Bone marrow (tissue), 2 donors: ENCODE results near the gene SLC49A3.
"Not testable (repeated sequence)": the region's sequence is repeated elsewhere in the genome, so short reads cannot be mapped to it uniquely, and the experiment has no call there.

Experiments used
- DNase-seq, 2 donors: peaks; one replicate each; lab custom pipeline; 2025; lab: John Stamatoyannopoulos, UW

SLC49A3 gene

DNA sequence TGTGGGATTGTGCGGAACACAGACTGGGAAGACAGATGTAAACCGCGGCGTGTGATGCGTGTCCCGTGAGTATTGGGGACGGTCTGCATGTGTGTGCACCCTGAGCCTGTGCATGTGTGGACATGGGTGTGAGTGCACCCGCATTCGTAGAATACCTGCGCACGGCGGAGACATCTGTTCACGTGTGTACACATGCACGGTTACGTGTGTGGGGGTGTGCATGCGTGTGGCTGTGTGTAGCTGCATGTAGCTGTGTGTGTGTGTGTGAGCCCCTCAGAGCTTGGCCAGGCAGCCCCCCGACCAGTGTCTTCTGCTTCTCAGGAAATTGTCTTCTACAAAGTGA is 34.5 kb downstream of the SLC49A3 start:
- no peak for DNase-seq

DNA sequence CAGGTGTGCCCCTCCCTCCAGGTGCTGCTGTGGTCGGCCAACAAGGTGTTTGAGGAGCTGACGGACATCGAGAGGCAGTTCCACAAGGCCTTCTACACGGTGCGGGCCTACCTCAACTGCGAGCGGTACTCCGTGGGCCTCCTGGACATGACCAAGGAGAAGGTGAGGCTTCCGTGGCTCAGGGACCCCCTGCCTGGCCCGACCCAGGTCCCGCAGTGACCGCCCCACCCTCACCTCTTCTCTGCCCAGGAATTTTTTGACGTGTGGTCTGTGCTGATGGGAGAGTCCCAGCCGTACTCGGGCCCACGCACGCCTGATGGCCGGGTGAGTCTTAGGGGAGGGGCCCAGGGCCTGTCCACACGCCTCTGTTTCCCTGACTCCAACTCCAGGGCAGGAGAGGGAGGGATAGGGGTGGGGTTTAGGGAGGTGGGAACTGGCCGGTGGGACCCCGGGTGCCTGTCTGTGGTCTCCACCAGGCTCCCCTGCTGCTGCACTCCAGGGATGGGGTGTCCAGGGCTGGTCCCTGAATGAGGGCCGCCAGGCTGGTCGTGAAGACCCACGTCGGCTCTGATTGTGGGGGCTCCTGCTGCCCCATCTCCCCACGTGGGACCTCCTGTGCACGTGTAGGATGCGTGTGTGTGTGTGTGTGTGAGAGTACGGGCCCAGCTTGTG is 35.0 kb downstream of the SLC49A3 start:
- DNase-seq = no peak

DNA sequence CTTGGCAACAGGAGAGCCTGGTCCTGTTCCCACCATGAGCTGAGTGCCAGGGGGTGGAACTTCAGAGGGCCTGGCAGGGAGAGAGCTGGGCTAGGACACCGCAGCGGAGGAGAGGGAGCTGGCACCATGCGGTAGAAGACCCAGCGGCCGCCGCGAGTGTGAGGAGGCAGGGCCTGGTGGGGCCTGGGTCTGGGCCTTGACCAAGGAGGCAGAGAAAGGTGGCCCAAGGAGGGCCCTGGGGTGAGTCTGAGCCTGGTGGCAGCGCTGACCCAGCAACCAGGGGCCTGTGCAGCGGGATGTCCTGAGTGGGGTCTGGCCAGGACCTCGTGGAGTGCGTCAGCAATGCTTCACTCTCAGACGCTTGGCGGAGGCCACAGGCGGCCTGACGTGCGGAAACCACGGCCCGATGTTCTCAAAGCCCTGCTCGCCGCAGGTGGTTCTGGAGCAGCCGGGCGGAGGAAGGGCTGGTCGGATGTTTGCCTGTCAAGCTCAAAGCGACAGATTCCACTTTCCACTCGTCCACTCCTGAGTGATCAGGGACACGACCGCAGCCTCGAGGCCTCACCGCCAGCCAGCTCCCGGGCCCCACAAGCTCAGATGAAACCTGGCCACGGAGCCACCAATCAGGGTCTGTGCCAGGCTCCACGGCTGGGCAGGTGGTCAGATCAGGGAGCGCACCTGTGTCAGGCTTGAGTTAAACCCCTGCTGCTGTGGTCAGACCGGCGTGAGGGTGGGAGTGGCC is 35.7 kb downstream of the SLC49A3 start:
- DNase-seq = no peak

DNA sequence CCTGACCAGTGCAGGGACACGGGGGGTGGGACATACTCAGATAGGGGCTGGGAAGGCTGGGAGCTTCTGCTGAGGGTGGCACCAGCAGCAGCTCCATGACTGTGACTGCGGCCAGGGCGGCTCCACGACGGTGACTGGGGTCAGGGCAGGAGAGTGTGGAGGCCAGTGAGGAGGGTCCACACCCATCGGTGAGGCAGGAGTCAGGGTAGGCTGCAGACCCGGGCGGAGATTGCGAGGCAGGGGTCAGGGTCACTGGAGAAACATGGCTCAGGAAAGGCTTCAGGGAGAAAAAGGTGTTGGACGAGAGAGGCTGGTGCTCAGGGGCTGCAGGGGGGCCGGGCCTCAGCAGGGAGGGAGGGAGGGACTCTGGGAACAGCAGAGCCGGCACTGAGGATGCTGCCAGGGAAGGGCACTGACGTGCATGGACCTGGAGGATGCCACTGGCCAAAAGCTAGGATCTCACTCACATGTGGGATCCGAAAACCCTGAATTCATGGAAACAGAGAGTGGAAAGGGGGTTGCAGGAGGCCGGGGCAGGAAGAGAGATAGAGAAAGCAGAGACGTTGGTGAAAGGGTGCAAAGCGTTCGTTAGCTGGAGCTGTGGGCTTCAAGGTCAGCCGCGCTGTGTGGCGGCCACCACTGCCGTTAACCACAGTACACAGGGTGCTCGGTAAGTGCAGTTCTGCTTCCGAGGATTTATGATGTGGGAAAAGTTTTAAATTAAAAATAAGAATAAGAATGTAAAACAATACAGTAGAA is 36.9 kb downstream of the SLC49A3 start:
- DNase-seq = no peak

DNA sequence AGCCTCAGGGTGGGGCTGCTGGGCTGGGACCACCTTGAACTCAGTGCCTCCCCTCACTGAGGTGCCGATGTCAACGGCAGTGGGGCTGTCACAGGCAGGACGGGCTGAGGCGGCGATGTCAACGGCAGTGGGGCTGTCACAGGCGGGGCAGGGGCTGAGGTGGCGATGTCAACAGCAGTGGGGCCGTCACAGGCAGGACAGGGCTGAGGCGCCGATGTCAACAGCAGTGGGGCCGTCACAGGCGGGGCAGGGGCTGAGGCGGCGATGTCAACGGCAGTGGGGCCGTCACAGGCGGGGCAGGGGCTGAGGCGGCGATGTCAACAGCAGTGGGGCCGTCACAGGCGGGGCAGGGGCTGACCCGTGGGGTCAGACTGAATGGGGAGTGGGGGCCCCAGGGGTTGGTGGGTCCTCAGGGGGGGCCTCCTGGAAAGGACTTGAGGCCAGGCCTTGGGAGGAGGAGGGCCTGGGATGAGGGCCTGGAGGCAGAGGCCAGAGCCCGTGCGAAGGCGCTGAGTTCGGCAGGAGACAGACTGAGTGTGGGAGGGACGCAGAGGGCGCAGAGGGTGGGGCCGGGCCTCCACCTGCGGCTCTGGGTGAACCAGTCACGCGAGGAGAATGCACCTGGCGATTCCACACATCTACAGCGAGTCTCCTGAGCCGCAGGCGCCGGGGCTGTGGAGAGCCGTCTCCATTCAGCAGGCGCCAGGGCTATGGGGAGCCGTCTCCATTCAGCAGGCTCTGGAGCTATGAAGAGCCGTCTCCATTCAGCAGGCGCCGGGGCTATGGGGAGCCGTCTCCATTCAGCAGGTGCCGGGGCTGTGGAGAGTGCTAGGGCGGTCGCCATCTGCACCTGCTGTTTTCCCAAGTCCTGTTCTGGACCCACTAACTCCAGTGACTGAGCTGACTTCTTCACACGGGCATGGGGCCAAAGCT is 37.7 kb downstream of the SLC49A3 start:
- no peak for DNase-seq

DNA sequence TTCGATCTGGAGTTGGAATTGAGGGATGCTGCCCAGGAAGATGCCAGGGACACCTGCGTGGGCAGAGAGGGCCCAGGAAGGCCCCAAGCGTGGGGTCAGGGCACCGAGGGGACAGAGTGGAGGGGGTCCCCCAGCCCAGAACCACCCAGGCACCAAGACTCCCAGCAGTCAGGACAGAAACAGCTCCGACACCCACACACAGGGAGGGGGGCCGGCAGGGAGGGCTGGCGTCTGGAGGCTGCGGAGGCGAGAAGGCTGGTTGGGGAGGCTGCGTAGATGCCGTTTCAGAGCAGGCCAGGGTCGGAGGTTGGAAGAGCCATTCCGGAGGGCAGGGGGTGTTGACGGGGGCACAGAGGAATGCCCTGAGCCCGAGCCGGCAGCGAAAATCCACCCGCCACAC is 38.5 kb downstream of the SLC49A3 start:
- no peak for DNase-seq

DNA sequence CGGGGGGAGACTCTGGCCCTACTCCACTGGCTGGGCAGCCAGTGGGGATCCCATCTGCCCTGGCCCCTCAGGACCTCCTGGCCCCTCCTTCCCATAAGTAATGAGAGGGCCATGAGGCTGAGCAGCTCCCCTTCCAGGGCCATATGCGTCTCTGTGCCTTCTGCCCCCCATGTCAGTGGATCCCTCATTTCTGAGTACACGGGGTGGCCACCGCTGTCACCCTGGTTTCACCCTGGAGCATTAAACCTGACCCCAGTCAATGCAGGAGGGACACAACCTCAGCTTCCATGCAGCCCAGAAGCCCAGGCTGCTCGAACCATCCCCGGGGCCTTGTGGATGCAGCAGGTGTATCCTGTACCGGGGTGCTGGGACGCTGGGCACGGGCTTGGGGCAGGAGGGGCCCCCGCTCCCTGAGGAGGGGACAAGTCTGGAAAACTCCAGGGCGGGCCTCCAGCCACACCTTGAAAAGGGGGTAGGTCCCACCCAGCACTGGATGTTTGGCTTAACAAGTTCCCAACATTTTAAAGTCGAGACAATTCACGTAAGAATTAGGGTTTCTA is 39.1 kb downstream of the SLC49A3 start:
- no peak for DNase-seq

DNA sequence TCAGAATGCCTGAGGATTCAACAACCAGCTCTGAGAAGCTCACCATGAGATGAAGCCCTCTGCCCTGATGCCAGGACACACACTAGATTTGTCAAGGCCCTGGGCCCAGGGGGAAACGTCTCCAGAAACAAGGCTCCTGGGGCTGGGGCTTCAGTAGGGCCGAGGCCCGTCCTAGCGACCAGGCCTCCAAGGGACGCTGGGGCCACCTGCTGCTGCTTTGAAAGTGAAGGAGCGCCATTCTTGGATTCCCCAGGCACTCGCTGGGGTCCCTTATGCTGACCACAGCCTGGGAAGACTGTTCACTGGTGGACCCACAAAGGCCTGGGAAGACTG is 39.7 kb downstream of the SLC49A3 start:
- no peak for DNase-seq

DNA sequence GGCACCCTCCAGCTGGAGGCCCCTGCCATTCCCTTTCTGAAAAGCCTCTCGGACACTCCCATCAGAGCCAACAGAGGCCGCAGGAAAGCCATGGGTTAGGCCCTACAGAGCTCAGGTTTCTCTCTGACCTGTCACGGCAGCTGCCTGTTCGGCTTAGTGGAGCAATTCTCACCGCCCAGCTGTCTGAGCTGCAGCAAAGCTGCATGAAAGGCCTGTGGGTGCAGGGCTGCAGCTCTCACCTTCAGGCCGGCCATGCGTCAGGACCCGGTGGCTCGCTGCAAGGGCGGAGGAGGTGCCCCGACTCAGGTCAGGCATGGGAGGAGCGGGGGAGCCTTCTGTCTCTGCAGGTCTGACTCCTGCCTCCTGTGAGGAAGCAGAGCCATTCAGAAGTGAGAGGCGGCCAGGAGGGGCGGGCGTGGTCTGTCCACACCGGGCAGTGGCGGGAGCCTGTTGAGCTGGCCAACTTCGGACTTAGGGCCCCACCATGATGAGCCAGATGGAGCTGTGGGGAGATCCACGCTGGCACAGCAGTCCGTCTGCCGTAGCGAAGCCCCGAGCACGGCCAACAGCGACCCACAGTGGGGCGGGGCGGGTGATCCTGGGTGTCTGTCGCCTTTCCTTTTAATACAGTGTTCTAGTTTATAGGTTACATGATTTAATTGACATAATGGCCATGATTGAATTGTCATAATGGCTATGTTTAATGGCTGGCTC is 40.2 kb downstream of the SLC49A3 start:
- no peak for DNase-seq

DNA sequence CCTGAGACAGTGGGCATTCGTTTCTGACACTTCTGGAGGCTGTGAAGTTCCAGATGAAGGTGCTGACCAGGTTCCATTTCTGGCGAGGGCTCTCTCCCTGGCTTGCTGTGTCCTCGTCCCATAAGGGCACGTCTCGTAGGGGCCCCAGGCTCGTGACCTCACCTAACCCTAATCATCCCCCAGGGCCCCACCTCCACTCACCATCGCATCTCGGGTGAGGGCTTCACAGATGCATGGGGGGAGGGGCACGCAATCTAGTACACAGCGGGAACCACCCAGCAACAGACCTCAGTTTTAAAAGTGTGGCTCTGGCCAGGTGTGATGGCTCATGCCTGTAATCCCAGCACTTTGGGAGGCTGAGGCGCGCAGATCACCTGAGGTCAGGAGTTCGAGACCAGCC is 41.5 kb downstream of the SLC49A3 start:
- no peak for DNase-seq

DNA sequence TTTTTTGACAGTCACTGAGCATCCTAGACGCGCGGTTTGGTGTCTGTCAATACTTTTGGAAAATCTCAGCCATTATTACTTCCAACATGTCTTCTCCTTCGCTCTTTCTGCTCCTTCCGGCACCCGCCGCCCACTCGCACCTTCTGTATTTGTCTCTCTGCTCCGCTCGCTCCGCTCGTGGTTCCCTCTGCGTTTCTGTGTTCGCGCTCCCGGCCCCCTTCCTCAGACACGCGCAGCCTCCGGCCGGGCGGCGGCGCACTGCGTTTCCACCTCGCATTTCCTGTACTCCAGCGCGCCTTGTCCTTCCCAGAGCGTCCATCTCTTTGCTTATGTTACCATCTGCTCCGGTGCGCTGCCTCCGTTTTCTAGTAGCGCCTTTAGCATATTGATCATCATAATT is 42.5 kb downstream of the SLC49A3 start:
- DNase-seq = no peak

DNA sequence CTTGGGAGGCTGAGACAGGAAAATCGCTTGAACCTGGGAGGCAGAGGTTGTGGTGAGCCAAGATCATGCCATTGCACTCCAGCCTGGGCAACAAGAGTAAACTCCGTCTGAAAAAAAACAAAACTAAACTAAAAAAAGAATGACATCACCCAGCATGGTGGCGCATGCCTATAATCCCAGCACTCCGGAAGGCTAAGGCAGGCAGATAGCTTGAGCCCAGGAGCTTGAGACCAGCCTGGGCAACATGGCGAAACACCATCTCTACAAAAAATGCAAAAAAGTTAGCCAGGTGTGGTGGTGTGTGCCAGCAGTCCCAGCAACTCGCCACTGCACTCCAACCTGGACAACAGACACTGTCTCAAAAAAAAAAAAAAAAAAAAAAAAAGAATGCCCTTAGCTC is 46.6 kb downstream of the SLC49A3 start:
- DNase-seq = not testable (repeated sequence)

DNA sequence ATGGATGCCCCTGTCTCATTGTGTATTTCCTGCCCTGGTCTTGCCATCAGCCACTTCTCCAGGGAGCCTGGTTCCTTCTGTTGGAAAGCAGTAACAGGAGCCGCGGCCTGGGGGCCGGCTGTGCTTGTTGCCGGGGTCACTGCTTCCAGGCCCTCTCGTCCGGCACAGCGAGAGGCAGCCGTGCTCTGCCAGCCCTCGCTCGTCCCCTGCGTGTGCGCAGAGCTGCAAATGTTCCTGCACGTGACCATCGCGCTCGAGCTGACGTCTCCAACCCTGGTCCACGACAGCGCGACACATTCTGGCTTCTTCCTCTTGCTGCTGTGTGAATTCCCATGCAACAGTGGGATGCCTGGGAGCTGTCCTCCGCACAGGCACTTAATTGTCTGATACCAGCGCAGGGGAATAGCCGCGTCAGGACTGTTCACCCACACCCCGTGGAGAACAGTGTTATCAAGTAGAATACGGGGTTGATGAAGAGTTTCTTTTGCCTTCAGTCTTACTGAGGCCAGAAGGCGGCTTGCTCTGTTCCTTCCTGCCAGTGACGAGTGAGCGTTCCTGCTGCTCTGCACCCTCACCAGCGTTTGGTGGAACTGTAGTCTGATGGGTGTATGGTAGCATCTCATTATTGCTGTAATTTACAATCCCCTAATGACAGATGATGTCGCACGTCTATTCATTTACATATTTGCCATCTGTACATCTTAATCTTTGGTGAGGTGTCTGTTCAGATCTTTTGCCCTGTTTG is 51.2 kb downstream of the SLC49A3 start:
- no peak for DNase-seq

DNA sequence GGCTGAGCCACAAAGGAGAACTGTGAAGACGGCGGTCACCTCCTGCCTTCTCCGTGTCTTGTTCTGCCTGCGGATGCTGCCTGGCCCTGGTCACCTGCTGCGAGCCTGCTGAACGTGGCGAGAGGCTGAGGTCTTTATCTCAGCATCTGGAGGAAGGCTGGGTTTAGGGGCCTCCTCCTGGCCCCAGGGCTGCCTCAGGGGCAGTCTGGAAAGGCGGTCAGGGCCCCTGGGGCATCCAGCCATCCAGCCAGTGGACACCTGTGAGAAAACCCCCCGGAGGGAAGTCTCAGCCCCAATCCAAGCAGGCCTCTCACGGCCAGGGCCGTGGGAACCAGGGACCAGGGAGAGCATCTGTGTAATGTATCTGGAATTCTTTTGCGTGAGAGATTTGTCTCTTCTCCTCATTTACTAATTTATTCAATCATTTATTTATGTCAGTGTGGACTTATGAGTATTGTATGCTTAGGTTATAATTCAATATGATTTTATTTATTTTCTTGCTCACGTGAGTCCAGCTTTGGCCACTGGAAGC is 52.3 kb downstream of the SLC49A3 start:
- no peak for DNase-seq

DNA sequence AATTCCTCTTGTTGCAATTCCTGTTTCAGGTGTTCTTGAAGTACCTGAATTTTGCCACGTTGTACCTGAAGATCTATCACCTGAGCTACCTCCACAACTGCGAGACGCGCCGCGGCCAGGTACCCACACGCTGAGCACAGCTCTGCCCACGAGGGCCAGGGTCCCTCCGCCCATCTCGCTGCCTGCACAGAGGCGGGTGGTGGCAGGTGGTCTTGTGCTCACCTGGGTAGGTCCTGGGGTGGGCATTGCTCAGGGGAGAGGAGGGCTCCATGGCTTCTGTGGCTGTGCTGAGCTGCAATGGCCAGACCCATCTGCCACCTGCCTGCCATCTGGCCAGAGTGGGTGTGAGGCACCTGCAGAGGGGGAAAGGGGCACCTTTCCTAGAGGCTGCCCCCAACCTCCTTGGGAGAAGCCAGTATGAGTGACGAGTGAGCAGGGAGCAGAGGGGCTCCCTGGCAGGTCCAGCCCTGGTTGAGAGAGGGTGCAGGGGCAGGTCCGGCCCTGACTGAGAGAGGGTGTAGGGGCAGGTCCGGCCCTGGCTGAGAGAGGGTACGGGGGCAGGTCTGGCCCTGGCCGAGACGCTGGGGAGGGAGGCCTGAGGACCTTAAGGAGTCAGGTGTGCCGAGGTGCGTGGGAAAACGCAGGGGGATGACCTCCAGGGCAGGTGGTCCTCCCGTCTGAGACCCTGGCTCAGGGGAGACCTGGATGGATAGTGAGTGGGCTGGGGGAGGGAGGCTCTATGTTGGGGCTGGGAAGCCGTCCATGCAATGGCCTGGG is 52.9 kb downstream of the SLC49A3 start:
- no peak for DNase-seq

DNA sequence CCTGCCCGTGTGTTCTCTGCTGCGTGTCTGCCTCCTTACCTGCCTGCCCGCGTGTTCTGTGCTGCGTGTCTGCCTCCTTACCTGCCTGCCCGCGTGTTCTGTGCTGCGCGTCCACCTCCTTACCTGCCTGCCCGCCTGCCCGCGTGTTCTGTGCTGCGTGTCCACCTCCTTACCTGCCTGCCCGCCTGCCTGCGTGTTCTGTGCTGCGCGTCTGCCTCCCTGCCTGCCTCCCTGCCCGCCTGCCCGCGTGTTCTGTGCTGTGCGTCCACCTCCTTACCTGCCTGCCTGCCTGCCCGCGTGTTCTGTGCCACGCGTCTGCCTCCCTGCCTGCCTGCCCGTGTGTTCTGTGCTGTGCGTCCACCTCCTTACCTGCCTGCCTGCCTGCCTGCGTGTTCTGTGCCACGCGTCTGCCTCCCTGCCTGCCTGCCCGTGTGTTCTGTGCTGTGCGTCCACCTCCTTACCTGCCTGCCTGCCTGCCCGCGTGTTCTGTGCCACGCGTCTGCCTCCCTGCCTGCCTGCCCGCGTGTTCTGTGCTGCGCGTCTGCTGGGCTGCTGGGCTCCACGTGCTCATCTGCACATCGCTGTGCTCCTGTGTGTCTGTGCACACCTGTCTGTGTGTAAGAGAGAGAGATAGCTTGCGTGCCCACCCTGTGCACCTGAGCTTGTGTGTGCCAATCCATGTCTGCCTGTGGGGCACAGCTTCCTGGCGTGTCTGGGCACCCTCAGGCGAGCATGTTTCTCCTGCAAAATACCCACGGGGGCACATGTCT is 53.7 kb downstream of the SLC49A3 start:
- not testable (repeated sequence) for DNase-seq

DNA sequence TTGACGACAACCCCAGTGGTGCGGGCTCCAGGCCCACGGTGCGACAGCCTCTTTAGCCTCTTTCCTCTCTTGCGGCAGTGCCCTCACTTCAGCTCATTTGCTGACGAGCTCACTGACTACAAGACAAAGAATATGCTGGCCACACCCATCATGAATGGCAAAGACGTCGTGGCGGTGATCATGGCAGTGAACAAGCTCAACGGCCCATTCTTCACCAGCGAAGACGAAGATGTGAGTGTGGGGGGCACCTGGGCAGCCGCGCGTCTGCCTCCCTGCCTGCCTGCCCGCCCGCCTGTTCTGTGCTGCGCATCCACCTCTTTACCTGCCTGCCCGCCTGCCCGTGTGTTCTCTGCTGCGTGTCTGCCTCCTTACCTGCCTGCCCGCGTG is 54.4 kb downstream of the SLC49A3 start:
- DNase-seq = no peak

DNA sequence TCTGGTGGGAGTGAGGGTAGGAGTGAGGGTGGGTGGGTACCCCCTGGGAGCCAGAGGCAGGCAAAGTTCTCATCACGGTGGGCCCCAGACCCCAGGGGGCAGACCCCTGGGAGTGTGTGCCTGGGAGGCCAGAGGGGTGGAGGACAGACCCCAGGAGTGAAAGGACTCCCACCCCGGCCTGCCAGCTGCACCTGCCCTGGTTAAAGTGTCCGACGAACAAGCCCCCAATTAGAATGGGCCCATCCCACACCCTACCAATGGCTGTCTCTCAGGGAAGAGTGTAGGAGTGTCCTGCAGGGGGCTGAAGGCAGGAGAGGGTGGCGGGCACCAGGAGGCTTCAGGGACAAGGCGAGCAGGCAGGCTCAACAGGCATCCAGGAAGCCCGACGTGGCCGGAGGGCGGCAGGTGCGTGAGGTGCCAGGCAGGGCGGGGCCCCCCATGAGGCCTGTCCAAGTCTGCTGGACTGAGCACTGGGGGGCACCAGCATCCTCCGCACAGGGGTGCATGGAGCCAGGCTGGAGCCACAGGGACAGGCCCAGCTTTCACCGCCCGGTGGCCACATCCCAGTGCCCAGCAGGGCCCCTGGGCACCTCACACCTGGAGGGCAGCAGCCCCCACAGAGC is 54.9 kb downstream of the SLC49A3 start:
- DNase-seq = no peak
